Neural cell (in vitro differentiated cells): ENCODE results near the gene NMUR1.

Experiments used
- CTCF ChIP-seq: fragments of 450-650 bp; IDR thresholded peaks from 2 replicates; pipeline ENCODE4 v1.5.1; 2014; ENCODE audit warnings: antibody characterized with exemption, mild to moderate bottlenecking, moderate library complexity; ENCODE audit not compliant: poor library complexity, severe bottlenecking
- MXI1 ChIP-seq: fragments of 450-650 bp; conservative IDR thresholded peaks from 2 replicates; pipeline ENCODE4 v1.6.1; 2014; ENCODE audit warnings: antibody characterized with exemption, mild to moderate bottlenecking; ENCODE audit not compliant: poor library complexity, severe bottlenecking
- POLR2AphosphoS5 ChIP-seq: IDR thresholded peaks from 2 replicates; pipeline ENCODE4 v1.6.1; 2012
- RAD21 ChIP-seq: fragments of 450-650 bp; conservative IDR thresholded peaks from 2 replicates; pipeline ENCODE4 v1.6.1; 2014; ENCODE audit warnings: antibody characterized with exemption, mild to moderate bottlenecking, moderate library complexity

GRCh38 chr2:231489990-231490389 is 40.3 kb downstream of the NMUR1 start:
- no peak for TF ChIP-seq CTCF
- TF ChIP-seq RAD21: no peak
- TF ChIP-seq MXI1: no peak
- no peak for TF ChIP-seq POLR2AphosphoS5
